T-cell (primary cell): ENCODE data around the gene OCLN. TPM values are rescaled to one million over a fixed set of nuclear protein-coding genes. Genes with fewer than 3 reads are reported as not detected.

Source experiments
- ATAC-seq, 4 experiments: fragments of 200-7000 bp in 3 of 4; fragments of 150-1000 bp in 1 of 4; cut with Tn5 transposase; replicated peaks in 1 of 4; 1 replicate in 3 of 4; 2 replicates in 1 of 4; pipeline ENCODE4 v1.10.0; 2021; ENCODE audit warnings: moderate library complexity in 3 of 4, mild to moderate bottlenecking in 2 of 4, moderate number of reproducible peaks in 1 of 4
- CTCF ChIA-PET, 2 donors: fragments of 300-600 bp; sonication (Branson Sonifier 250); formaldehyde crosslinking; loops; one replicate each; lab custom pipeline; 2022; ENCODE audit warnings: antibody characterized with exemption in 2 of 2; lab: Charles Lee
- POLR2A ChIA-PET, 2 donors: fragments of 300-600 bp; sonication (Branson Sonifier 250); formaldehyde crosslinking; loops; one replicate each; lab custom pipeline; 2022; ENCODE audit warnings: antibody characterized with exemption in 2 of 2; lab: Charles Lee
- DNase-seq, 35 experiments: peaks; one replicate each; pipeline versions ENCODE4 v3.0.0 to v3.0.0-alpha.2; 2013 to 2023
- H3K27ac ChIP-seq: one replicate; pipeline ENCODE4 v1.5.1; 2013; ENCODE audit warnings: low read length
- H3K27me3 ChIP-seq, 2 experiments: replicated peaks in 1 of 2; 1 replicate in 1 of 2; 2 replicates in 1 of 2; pipeline versions ENCODE4 v1.6.1 to v1.7.0; 2013; ENCODE audit warnings: low read length in 1 of 2, mixed read lengths in 1 of 2; ENCODE audit not compliant: control insufficient read depth in 2 of 2, insufficient read depth in 2 of 2; ENCODE audit errors: extremely low read depth in 1 of 2
- H3K36me3 ChIP-seq, 2 donors: 1 replicate in 1 of 2; 2 replicates in 1 of 2; pipeline versions ENCODE4 v1.6.1 to v1.7.0; 2013; ENCODE audit warnings: low read length in 1 of 2; ENCODE audit not compliant: control insufficient read depth in 2 of 2, insufficient read depth in 1 of 2; ENCODE audit errors: extremely low read depth in 1 of 2
- H3K4me1 ChIP-seq, 2 experiments: 1 replicate in 1 of 2; 2 replicates in 1 of 2; pipeline versions ENCODE4 v1.6.1 to v1.7.0; 2013; ENCODE audit warnings: low read length in 2 of 2, mixed read lengths in 1 of 2; ENCODE audit not compliant: insufficient read depth in 2 of 2, control insufficient read depth in 1 of 2; ENCODE audit errors: extremely low read depth in 1 of 2
- H3K4me3 ChIP-seq, 2 donors: 1 replicate in 1 of 2; 2 replicates in 1 of 2; pipeline versions ENCODE4 v1.5.1 to v1.7.0; 2013; ENCODE audit warnings: mild to moderate bottlenecking in 2 of 2, low read length in 1 of 2, moderate library complexity in 1 of 2; ENCODE audit not compliant: control insufficient read depth in 1 of 2; ENCODE audit errors: extremely low read depth in 1 of 2
- H3K9me3 ChIP-seq: 2 replicates; pipeline ENCODE4 v1.7.0; 2013
- H3K27ac Mint-ChIP-seq, 2 donors: one replicate each; pipeline ENCODE4 v1.8.0; 2020 to 2021; ENCODE audit warnings: mild to moderate bottlenecking in 2 of 2, mixed read lengths in 2 of 2
- H3K27me3 Mint-ChIP-seq, 2 donors: one replicate each; pipeline ENCODE4 v1.8.0; 2021 to 2022; ENCODE audit warnings: mixed read lengths in 2 of 2
- H3K36me3 Mint-ChIP-seq: one replicate; pipeline ENCODE4 v1.8.0; 2021; ENCODE audit warnings: mixed read lengths
- H3K4me1 Mint-ChIP-seq, 3 donors: one replicate each; pipeline ENCODE4 v1.8.0; 2020 to 2022; ENCODE audit warnings: mixed read lengths in 3 of 3, mild to moderate bottlenecking in 1 of 3
- H3K4me3 Mint-ChIP-seq, 3 donors: one replicate each; pipeline ENCODE4 v1.8.0; 2020 to 2022; ENCODE audit warnings: mild to moderate bottlenecking in 3 of 3, mixed read lengths in 3 of 3, moderate library complexity in 3 of 3
- H3K9me3 Mint-ChIP-seq, 3 donors: one replicate each; pipeline ENCODE4 v1.8.0; 2020 to 2022; ENCODE audit warnings: mixed read lengths in 3 of 3
- WGBS: methylation state at CpG from one replicate; pipeline ENCODE4 v1.1.5; 2013; ENCODE audit warnings: missing lambda C conversion rate; ENCODE audit not compliant: insufficient coverage; 5-methylcytosine and 5-hydroxymethylcytosine counted together
- total RNA-seq, 35 experiments: library from RNA in 6 of 35; stranded (reverse) in 6 of 35; fragments of 120-200 nt in 1 of 35; gene quantifications; one replicate each; pipeline versions ENCODE4 v1.2.1 to v1.2.4 and lab custom pipeline; 2013 to 2026

The OCLN gene
- total RNA-seq, 5 donors from 2014 or later (not counting 1 experiment from before 2014, with no cell fraction given): 1.1 to 9.0 (median 4.2) TPM

DNA sequence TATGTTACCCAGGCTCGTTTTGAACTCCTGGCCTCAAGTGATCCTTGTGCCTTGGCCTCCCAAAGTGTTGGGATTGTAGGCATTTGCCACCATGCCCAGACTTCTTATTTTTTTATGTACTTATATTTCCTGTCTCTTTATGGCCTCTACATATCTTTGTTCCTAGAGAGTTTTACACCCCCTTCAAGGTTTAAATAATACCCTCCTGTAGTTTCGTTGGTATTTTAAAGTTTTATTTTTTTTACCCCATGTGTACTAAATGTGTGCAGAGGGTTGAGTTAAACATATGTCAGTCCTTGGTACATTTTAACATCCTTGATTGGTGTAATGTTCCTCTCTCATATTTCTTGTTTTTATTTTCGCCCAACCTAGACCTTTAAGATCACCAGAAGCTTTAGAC is 29.4 kb downstream of the OCLN start:
- DNase-seq (no peak), ATAC-seq (no peak)
- no peaks in the 10 kb centered on the region for H3K9me3 ChIP-seq
- ChIA-PET CTCF (no interaction called here), POLR2A (no interaction called here)
- H3K27me3 ChIP-seq: peaks cover 0 to 8% of the 10 kb centered on the region in 2 experiments
- Mint-ChIP-seq H3K4me3 (no peak overlapping the region), H3K36me3 (no peaks in the 10 kb centered on the region), H3K27me3 (peaks cover 8 to 9% of the 10 kb centered on the region in 2 donors), H3K9me3 (no peaks in the 10 kb centered on the region), H3K27ac (no peak overlapping the region), H3K4me1 (no peaks in the 10 kb centered on the region)
- no peaks in the 10 kb centered on the region for H3K4me1 ChIP-seq
- H3K36me3 ChIP-seq: no peaks in the 10 kb centered on the region
- no CpG with 5 or more reads among the region's 3 CpGs for WGBS
- no peak overlapping the region for H3K4me3 ChIP-seq
- no peak overlapping the region for H3K27ac ChIP-seq

DNA sequence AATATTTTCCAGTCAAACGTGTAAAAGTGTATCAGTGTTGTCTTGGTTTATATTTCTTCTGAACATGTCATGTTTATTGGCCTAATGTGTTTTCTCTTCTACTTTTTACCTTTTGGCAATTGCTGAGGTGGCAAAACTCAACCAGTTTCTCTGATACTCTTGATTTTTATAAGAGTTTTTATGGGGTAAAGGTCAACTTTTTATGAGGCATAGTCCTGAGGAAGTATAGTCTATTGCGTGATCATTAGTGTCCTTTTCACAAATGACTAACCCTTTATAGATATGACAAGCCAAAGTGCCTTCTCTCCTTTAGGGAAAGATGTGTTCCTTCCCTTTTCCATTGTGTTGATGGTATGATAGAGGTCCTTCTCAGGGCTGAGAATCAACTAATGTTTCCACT is 32.9 kb downstream of the OCLN start:
- Mint-ChIP-seq H3K4me1 (no peaks in the 10 kb centered on the region), H3K4me3 (no peak overlapping the region), H3K36me3 (no peaks in the 10 kb centered on the region), H3K27me3 (peaks cover 7 to 17% of the 10 kb centered on the region in 2 donors), H3K27ac (no peak overlapping the region), H3K9me3 (no peaks in the 10 kb centered on the region)
- H3K27ac ChIP-seq: no peak overlapping the region
- ChIA-PET CTCF (no interaction called here), POLR2A (no interaction called here)
- DNase-seq (no peak), ATAC-seq (no peak)
- H3K36me3 ChIP-seq: no peaks in the 10 kb centered on the region
- no CpG with 5 or more reads among the region's 2 CpGs for WGBS
- H3K9me3 ChIP-seq: no peaks in the 10 kb centered on the region
- no peaks in the 10 kb centered on the region for H3K4me1 ChIP-seq
- H3K4me3 ChIP-seq: no peak overlapping the region
- H3K27me3 ChIP-seq: peaks cover 0 to 8% of the 10 kb centered on the region in 2 experiments

DNA sequence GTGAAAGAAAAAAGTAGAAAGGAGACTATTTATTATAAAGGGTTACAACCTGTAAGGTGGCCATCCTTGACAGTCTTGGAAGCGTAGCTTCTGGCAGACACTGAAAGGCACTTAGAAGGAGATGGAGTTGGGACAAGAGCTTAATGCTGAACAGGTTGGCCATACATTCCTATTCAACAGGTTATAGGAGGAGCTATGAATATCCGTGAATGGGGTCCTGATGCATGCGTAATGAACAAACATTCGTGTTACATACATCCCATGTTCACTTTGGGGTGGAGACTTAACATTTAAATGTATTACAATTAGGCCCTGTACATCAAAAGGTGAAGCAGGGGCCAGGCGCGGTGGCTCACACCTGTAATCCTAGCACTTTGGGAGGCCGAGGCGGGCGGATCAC is 34.1 kb downstream of the OCLN start:
- no peaks in the 10 kb centered on the region for H3K4me1 ChIP-seq
- POLR2A ChIA-PET: no interaction called here
- no peaks in the 10 kb centered on the region for H3K36me3 ChIP-seq
- Mint-ChIP-seq H3K36me3 (no peaks in the 10 kb centered on the region), H3K27ac (no peak overlapping the region), H3K9me3 (no peaks in the 10 kb centered on the region), H3K27me3 (peaks cover 12 to 22% of the 10 kb centered on the region in 2 donors), H3K4me1 (no peaks in the 10 kb centered on the region), H3K4me3 (no peak overlapping the region)
- ATAC-seq: no peak
- no peak overlapping the region for H3K4me3 ChIP-seq
- 100% methylated on average over 2 of the region's 9 CpGs for WGBS
- H3K27me3 ChIP-seq: peaks cover 0 to 8% of the 10 kb centered on the region in 2 experiments
- no peak for DNase-seq
- H3K9me3 ChIP-seq: no peaks in the 10 kb centered on the region
- no peak overlapping the region for H3K27ac ChIP-seq
- CTCF ChIA-PET: no interaction called here

DNA sequence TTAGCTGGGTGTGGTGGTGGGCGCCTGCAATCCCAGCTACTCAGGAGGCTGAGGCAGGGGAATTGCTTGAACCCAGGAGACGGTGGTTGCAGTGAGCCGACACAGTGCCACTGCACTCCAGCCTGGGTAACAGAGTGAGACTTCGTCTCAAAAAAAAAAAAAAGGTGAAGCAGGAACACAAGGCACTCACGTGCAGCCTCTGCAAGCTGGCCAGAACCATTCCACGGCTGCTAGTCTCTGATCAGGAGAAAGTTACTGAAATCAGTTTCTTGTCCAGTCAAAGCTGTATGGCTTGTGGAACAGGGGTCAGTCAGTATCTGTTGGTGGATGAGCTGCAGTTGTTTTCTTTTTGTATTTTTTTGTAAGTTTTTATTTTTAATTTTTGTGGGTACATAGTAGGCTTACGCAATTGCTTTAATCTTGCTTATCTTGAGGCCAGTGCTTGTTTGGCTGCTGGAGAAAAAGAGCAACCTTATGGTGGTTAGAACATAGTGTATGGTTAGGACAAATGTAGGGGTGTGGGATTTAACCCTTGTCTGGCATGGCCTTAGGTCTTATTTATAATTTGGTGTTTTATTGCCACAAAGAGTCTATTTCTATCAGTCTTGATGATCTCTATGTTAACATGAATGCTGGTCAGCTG is 34.7 kb downstream of the OCLN start:
- ATAC-seq (no peak), DNase-seq (no peak)
- Mint-ChIP-seq H3K27ac (no peak overlapping the region), H3K4me3 (no peak overlapping the region), H3K9me3 (no peaks in the 10 kb centered on the region), H3K4me1 (no peaks in the 10 kb centered on the region), H3K36me3 (no peaks in the 10 kb centered on the region), H3K27me3 (peaks cover 12 to 22% of the 10 kb centered on the region in 2 donors)
- Histone ChIP-seq H3K4me3 (no peak overlapping the region), H3K9me3 (no peaks in the 10 kb centered on the region), H3K27me3 (peaks cover 0 to 8% of the 10 kb centered on the region in 2 experiments), H3K36me3 (no peaks in the 10 kb centered on the region), H3K4me1 (no peaks in the 10 kb centered on the region), H3K27ac (no peak overlapping the region)
- CTCF ChIA-PET: no interaction called here
- 87% methylated on average over 7 of the region's 7 CpGs for WGBS
- POLR2A ChIA-PET: no interaction called here

DNA sequence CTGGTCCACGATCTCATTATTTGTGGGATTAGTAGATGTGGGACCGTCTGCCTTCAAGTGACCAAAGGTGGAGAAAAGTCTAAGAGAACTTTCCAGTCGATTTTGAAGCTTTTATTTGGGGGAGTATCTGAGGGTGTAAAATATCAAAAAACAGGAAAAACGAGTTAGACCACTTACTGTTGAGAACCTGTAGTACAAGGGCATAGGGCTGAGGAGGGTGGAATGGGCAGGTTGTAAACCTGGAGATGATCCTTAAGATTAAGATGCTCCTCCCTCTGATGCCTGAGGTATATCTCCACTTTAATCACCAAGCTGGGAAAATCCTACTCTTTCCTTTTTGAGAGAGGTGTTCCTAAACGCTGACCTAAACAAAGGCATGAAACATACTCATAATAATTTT is 35.4 kb downstream of the OCLN start:
- Mint-ChIP-seq H3K27me3 (peaks cover 12 to 22% of the 10 kb centered on the region in 2 donors), H3K4me1 (no peaks in the 10 kb centered on the region), H3K27ac (no peak overlapping the region), H3K9me3 (no peaks in the 10 kb centered on the region), H3K36me3 (no peaks in the 10 kb centered on the region), H3K4me3 (no peak overlapping the region)
- H3K27ac ChIP-seq: no peak overlapping the region
- peaks cover 0 to 6% of the 10 kb centered on the region in 2 experiments for H3K27me3 ChIP-seq
- 68% methylated on average over 3 of the region's 5 CpGs for WGBS
- no peak for ATAC-seq
- CTCF ChIA-PET: no interaction called here
- no peaks in the 10 kb centered on the region for H3K36me3 ChIP-seq
- no peak for DNase-seq
- no peak overlapping the region for H3K4me3 ChIP-seq
- POLR2A ChIA-PET: interaction anchor here in 1 of 2 donors (0.7 kb wide), 1 partner anchor 10 kb away, joined by 3 read pairs; no protein-coding TSS in a partner anchor
- H3K9me3 ChIP-seq: no peaks in the 10 kb centered on the region
- no peaks in the 10 kb centered on the region for H3K4me1 ChIP-seq

DNA sequence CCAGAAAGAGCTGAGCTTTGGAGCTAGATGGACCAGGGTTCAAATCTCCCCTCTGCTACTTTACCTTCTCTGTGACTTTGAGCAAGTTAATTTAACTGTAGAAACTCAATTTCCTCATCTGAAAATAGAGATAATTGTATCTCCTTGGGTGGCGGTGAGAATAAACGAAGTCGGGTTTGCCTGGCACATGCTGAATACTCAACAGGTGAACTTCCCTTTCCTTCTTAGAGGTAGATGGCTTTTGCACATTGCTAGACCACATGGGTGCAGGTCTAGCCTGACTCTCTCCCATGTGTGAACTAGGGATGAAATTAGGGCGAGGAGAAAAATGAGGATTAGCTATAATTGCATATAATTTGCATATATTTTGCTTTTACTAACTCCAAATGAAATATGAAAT is 36.0 kb downstream of the OCLN start:
- ATAC-seq (no peak), DNase-seq (no peak)
- no peak overlapping the region for H3K4me3 Mint-ChIP-seq
- Histone ChIP-seq H3K4me1 (no peaks in the 10 kb centered on the region), H3K27me3 (peaks cover 0 to 6% of the 10 kb centered on the region in 2 experiments), H3K9me3 (no peaks in the 10 kb centered on the region), H3K4me3 (no peak overlapping the region), H3K36me3 (no peaks in the 10 kb centered on the region), H3K27ac (no peak overlapping the region)
- no peaks in the 10 kb centered on the region for H3K9me3 Mint-ChIP-seq
- POLR2A ChIA-PET: interaction anchor here in 1 of 2 donors (0.7 kb wide), 1 partner anchor 10 kb away, joined by 3 read pairs; no protein-coding TSS in a partner anchor
- WGBS: no CpG with 5 or more reads among the region's 4 CpGs
- peaks cover 12 to 22% of the 10 kb centered on the region in 2 donors for H3K27me3 Mint-ChIP-seq
- CTCF ChIA-PET: no interaction called here
- H3K36me3 Mint-ChIP-seq: no peaks in the 10 kb centered on the region
- H3K4me1 Mint-ChIP-seq: no peaks in the 10 kb centered on the region
- no peak overlapping the region for H3K27ac Mint-ChIP-seq
